ENCODE results near the gene DHX16. TPM values are rescaled to one million over a fixed set of nuclear protein-coding genes. Genes with fewer than 3 reads are reported as not detected.

DHX16 gene
- total and polyA plus RNA-seq, 2 of the 8 experiments (the other 6 are each of a cell fraction or from before 2014, with no cell fraction given) = 27.4 to 44.4 TPM

- Histone ChIP-seq H2BK120ac (replicated peaks; ENCODE audit: low read depth, low read length) (no peak overlapping the region), H3K9me3 (ENCODE audit: insufficient read depth in 2 of 2, low read depth in 1 of 2, low read length in 1 of 2) (no peaks in the 10 kb centered on the region), H3K27me3 (replicated peaks in 1 of 4; ENCODE audit: control insufficient read depth in 3 of 4, extremely low read depth in 1 of 4, insufficient read depth in 3 of 4, low read length in 3 of 4) (no peaks in the 10 kb centered on the region), H3K9ac (replicated peaks in 1 of 4; ENCODE audit: extremely low read depth in 1 of 4, low read depth in 3 of 4, low read length in 3 of 4) (no peak overlapping the region), H2BK15ac (ENCODE audit: low read length) (no peak overlapping the region), H3K36me3 (ENCODE audit: control insufficient read depth in 2 of 4, insufficient read depth in 4 of 4, low read length in 3 of 4) (no peaks in the 10 kb centered on the region; a peak in 1 of 8 replicates), H3K56ac (replicated peaks; ENCODE audit: insufficient read length, low read depth, low read length) (no peak overlapping the region), H3K4me3 (ENCODE audit: extremely low read depth in 1 of 4, insufficient read depth in 2 of 4, low read depth in 3 of 4, low read length in 4 of 4) (peak overlapping the region; percentile 86 to 92 (median 88)), H2AFZ (ENCODE audit: low read length) (0 out of 2 replicates have a peak overlapping the region, but pooled peaks have one; percentile 37), H3K23ac (ENCODE audit: insufficient read length) (no peak overlapping the region), H4K8ac (ENCODE audit: extremely low read depth, insufficient read depth, low read length) (no peak overlapping the region), H2AK5ac (ENCODE audit: low read depth, low read length) (no peak overlapping the region), H2BK20ac (ENCODE audit: low read length) (no peak overlapping the region), H3K23me2 (ENCODE audit: low read depth, low read length) (peaks cover 7% of the 10 kb centered on the region), H3K14ac (ENCODE audit: insufficient read length) (no peak overlapping the region), H3K4ac (replicated peaks; ENCODE audit: insufficient read length, low read depth, low read length) (no peak overlapping the region), H4K5ac (ENCODE audit: insufficient read length, low read depth, low read length) (peak overlapping the region; percentile 41), H3K79me2 (ENCODE audit: control insufficient read depth in 1 of 2, insufficient read depth in 2 of 2, low read length in 2 of 2) (peaks cover 0 to 3% of the 10 kb centered on the region in 2 experiments; a peak in 1 of 4 replicates), H3K18ac (ENCODE audit: extremely low read depth, low read length) (no peak overlapping the region), H4K91ac (replicated peaks; ENCODE audit: insufficient read length, low read length) (no peak overlapping the region), H3K79me1 (ENCODE audit: low read depth, low read length) (no peaks in the 10 kb centered on the region), H3K27ac (ENCODE audit: low read depth, low read length) (no peak overlapping the region), H4K20me1 (replicated peaks in 1 of 2; ENCODE audit: control insufficient read depth in 1 of 2, insufficient read depth in 2 of 2, low read length in 2 of 2) (no peaks in the 10 kb centered on the region), H2BK12ac (ENCODE audit: low read depth, low read length) (no peak overlapping the region), H3K4me2 (ENCODE audit: insufficient read depth in 1 of 2, low read depth in 2 of 2, low read length in 2 of 2) (peak overlapping the region; percentile 82 to 94), H2BK5ac (ENCODE audit: low read depth, low read length) (no peak overlapping the region; the same call in 1 of the 2 replicates), H3K4me1 (replicated peaks in 1 of 4; ENCODE audit: control insufficient read depth in 3 of 4, insufficient read depth in 4 of 4, low read length in 3 of 4) (peaks cover 0 to 17% (median 12%) of the 10 kb centered on the region in 4 experiments; a peak in 6 of 7 replicates)
- DNase-seq (ENCODE audit: low read depth in 1 of 2, low spot score in 2 of 2) = no peak
- ChIA-PET CTCF (ENCODE audit: partially characterized antibody) (interaction anchor here (0.6 to 2.7 kb wide), 7 partner anchors 10 to 40 kb away, joined by 3 to 12 read pairs (median 6); partner anchors contain the start of gene MDC1), POLR2A (ENCODE audit: partially characterized antibody) (interaction anchor here (0.9 to 26.7 kb wide), 9 partner anchors 8 to 77 kb away, joined by 3 to 732 read pairs (median 6); partner anchors contain the start of genes DHX16, FLOT1, IER3 and MDC1)
- no peak for FAIRE-seq
- no peak for TF ChIP-seq JUN (IDR thresholded peaks at IDR 0.05; ENCODE audit: low read depth, low read length)
- TF ChIP-seq BACH1 (IDR thresholded peaks at IDR 0.05; ENCODE audit: low read length) = no peak
- no peak for TF ChIP-seq CHD2 (IDR thresholded peaks at IDR 0.05; ENCODE audit: low read length)
- TF ChIP-seq RBBP5 (IDR thresholded peaks at IDR 0.05; ENCODE audit: borderline replicate concordance, low read depth, low read length) = no peak
- TF ChIP-seq CEBPB (IDR thresholded peaks at IDR 0.05; ENCODE audit: low read depth, low read length) = no peak
- TF ChIP-seq TCF12 (IDR thresholded peaks at IDR 0.05; ENCODE audit: low read depth, low read length) = no peak
- no peak for TF ChIP-seq TAF7 (optimal IDR thresholded peaks at IDR 0.05; ENCODE audit: borderline replicate concordance, low read depth, low read length)
- no peak for TF ChIP-seq TAF1 (IDR thresholded peaks at IDR 0.05; ENCODE audit: low read depth, low read length)
- no peak for TF ChIP-seq GABPA (IDR thresholded peaks at IDR 0.05; ENCODE audit: borderline replicate concordance, insufficient read depth, low read length)
- TF ChIP-seq PHF8 (conservative IDR thresholded peaks at IDR 0.05; ENCODE audit: low read depth, low read length) = no peak
- no peak for TF ChIP-seq SRF (IDR thresholded peaks at IDR 0.05; ENCODE audit: low read depth, low read length)
- 33% methylated on average over 8 of the region's 8 CpGs; no CpG with 5 or more reads in 1 of the 2 experiments for WGBS, 2 experiments (ENCODE audit: extremely low coverage in 1 of 2, insufficient coverage in 1 of 2, insufficient read length in 1 of 2, insufficient replicate concordance in 2 of 2, low coverage in 1 of 2, low lambda C conversion rate in 2 of 2, missing lambda C conversion rate in 1 of 2)
These were observed 18.5 kb upstream of the DHX16 start for GRCh38 chr6:30691208-30691847.

Measured in H1 (cell line).